Stimulated activated CD4-positive, alpha-beta T cell treated with anti-CD3 and anti-CD28 coated beads, Interleukin-1b, Interleukin-23, amount 100 ng/mL, for 4 hours (primary cell): ENCODE data around the gene ARHGAP15.
A peak's percentile ranks its signal among the peaks of the same experiment; 100 is the strongest.

Experiments used
- DNase-seq, 2 donors: peaks; one replicate each; pipeline ENCODE4 v3.0.0-alpha.2; 2020; ENCODE audit warnings: low read depth in 2 of 2

The ARHGAP15 gene

DNA sequence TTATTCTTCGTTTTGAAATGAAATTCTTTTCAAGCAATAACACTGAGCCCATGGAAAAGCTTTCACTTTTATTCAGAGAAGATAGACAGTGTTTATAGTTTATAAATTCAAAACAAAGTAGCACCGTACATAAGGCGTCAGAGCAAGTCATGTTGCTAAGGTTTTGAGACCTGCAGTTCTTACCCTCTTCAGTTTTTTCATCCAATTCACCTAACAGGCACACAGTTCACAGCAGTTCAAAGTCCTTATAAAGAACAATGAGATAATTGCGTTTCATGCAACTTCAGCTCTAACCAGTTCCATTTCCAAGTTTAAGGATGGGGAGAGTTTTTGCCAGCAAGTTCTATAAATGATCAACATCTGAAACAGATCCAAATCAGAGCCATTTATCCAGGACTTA is 96.7 kb downstream of the ARHGAP15 start:
- DNase-seq = no peak

DNA sequence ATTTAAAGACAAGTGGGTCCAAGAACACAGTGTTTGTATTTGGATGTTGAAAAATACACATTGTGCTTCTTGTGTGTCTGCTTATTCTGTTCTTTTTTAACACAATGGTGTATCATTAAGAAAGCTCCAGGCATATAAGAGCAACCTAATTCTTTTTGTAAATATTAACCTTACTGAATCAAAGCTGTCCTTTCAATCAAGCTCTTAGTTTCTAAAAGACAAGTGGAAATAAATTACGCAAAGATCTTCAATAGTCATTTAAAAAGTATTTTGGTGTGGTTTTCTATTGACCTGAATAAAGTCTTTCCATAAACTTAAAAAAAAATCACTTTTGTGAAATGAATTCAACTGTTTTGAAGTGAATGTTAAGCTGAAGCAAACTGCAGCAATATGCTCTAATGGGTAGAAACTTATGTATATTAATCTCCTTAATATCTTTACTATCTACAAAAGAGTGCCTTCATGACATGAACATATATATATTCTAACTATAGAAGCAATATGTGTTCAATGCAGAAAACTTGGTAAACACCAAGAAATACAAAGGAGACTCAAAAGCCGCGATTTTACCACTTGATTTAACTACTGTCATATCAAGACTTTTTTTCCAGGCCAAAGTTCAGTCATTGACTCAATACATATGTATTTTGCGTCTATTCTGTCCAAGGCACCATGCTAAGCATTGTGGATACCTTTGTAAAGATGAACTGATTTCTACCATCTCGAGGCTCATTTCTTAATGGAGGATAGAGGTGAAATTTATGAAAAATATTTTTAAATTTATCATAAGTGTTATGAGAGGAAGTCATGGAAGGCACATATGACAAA is 97.7 kb downstream of the ARHGAP15 start:
- no peak for DNase-seq

DNA sequence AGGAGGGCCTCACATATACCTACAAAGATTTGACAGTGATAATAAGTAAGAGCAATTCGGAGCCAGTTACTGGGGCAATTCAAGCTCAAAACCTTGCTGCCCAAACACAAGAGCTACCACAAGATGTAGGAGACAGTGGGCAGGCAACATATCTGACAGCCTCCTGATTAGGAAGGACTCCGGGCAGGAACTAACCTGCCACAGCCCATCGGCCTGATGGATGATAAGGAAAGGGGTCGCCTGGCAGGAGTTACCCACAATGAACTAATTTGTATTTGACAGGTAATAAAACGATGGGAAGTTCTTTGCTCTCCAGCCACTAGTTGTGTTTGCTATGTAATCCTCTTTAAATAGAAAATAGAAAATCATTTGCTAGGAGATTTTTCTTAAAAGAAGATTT is 100.2 kb downstream of the ARHGAP15 start:
- DNase-seq = no peak

DNA sequence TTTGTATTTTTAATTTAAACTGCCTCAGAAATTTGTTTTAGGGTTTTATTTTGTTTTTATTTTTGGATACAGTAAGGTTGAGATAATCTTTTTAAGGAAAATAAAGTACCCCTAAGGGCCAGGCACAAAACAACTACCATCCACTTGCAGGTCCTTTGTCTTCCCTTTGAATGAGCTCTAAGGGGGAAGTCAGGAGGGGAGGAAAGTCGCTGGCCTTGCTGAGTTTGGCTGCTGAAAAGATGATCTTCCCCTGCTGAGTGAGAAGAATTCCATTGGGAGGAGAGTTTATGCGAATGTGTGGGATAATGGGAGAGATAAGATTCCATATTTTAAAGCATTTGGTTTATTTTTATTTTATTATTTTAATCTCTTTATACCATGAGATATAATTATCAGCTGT is 100.7 kb downstream of the ARHGAP15 start:
- no peak for DNase-seq

DNA sequence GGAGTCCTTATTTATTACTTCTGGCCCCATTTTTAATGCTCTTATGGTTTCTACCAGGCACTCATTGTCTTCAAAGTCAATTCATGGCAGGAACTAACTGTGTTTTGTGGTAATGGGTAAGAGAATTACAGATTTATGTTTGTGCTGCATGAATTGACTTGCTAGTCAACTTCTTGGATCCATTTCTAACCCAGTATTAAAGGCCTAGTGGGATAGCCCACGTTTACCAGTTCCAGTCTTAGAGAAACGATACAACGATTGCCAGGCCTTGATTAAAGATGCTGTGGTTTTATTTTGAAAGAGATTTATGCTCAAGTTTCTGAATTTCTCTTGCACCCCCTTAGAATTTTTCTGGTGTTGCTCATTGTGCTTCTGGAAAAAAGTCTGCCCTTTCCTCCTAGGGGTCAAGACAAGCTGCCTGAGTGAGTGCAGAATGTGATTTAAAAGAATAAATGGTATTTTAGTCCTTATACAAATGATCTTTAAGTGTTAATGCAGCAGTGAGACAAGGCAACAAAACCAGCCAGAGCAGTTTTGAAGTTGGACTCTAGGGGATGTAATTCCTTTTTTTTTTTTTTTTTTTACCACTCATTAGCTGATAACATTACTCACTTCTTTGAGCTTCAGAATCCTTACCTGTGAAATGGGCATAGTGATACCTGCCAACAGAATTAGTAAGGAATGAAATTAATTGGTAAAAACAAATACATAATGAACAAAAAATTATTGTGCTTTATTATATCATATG is 101.5 kb downstream of the ARHGAP15 start:
- DNase-seq = no peak

DNA sequence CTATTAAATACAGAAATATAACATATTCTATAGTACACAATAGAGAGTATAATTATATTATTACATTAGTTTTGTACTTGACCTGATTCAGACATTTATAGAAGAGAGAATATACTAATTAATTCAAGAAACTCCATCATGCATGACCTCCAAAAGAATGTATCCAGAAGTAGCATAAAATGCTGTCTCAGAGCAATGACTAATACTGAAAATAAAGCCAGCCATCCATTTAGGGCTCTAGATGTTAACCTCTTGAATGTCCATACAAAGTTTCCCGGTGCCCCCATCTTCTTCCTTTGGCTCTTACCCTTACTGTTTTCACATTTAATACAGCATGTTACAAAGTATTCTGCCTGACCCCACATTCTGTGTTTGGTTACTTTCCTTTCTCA is 102.0 kb downstream of the ARHGAP15 start:
- DNase-seq = no peak

DNA sequence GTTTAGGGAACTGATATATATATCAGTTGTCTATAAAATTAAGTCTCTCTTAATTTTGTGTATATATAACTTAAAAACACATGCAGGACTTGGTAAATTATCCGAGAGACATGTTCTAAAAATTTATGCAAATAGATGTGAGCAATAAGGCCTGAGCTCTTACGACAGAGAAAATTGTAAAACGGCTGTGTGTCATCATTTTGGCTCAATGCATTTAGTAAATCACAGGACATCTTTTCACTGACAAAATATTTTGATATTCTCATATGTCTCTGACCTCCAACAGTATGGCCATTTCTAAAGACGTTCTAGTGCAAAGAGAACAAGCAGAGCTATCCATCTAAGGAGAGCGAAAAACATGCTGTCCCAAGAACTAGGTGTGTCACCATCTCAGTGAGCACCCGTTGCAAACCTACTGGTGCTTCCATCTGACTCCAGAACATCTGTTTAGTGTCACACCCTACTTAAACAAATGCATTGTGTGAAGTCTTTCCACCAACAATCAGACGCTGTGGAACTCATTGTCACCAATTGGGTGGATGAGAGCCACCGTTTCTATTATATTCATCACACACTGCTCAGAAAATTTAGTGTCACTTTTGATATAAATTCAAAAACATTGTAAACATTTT is 108.0 kb downstream of the ARHGAP15 start:
- DNase-seq = no peak

DNA sequence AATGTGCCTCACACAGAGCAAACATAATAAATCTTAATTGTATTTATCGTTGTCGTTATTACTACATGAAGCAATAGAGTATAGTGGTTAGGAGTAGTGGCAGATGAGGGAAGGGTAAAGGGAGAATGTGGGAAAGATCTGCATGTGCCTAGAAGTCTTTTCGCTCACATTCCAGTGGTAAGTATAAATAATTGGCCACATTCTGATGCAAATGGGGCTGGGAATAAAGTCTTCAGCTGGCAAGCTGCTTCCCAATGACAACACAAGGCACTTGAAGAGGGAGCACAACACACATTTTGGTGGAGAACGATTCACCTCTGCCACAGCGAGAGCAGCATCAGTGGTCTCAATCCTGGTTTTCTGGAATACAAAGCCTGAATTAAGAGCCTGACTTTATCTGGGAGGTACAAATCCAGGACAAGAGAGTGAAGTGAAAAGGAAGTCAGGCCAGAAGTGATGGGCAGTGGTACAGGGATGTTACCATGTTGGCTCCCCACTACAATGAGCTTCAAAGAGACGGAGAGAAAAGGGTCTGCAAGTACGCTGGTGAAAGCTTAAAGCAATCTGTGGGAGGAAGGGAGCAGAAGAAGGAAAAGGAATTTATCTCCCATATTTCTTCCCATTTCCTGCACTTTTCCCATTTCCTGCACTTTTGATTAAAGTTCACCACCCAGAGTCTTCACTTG is 112.3 kb downstream of the ARHGAP15 start:
- DNase-seq = no peak

DNA sequence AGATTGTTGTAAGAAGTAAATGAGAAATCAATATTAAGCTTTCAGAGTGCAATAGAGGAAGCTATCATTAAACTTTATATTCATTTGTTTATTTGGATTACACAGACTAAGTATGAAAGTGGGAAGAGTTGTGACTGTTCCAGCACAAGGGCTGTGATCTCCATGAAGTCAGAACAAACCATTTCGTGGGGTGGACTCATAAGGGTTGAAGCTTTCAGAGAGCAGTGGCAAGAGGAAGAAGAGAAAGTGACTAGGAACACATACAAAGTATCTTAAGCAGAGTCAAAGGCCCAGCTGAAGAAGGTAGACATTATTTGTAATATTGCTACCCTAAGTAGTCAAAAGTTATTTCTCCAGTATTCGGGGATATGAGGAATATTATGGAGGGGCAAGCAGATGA is 117.0 kb downstream of the ARHGAP15 start:
- DNase-seq = no peak

DNA sequence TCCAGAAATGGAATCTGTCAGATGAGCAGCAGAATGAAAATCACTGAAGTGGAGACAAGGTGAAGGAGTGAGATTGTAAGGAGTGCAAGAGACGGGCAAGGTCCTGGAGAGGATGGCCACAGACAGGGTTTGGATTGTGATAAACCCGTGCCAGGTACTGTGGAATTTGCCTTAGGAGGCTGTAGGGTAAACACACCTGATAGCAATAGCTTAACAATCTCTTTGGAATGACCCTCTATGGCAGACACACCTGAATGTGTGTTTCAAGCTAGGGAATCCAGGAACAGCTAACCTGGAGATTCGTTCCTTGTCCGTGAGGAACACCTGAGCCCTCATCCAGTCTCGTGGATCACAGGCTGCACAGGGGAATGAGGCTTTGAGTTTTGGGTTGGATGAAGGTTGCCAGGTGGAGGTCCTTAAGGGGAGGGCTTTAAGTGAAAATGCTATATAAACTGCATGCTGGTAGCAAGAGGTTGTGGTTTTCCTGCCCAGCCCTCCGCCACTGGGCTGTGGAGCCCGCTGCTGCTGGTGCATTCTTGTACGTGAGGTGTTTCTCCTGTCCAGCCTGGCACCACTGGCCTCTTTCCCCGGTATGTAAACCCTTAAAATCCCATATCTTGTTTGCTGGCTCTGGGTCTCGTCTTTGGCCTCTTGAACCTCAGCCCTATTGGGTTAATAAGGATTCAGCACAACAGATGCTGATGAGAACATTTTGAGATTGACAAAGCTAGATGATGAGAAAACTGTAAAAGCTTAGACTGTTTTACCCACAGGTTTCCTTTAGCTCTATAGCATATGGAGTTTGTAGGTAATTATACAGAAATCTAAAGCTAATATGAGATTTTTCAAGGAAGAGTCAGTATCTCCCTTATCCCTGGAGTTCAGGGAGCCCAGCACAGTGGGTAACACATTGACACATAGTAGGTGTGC is 117.9 kb downstream of the ARHGAP15 start:
- DNase-seq = no peak

DNA sequence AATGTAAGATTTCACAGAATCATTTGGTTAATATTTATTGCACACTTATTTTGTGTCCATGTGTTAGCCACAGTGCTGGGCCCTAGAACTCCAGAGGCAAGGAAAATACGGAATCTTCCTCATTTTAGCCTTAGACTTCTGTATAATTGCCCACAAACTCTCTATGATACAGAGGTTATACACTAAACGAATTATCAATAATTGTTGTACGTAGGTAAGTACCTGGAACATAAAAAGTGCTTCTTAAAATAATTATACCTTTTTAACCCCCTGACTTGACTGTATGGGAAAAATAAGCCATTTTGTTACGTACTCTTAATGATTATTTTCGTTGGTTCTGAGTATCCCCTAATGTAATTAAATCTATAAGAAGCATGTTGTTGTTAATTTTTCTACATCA is 119.4 kb downstream of the ARHGAP15 start:
- no peak for DNase-seq

DNA sequence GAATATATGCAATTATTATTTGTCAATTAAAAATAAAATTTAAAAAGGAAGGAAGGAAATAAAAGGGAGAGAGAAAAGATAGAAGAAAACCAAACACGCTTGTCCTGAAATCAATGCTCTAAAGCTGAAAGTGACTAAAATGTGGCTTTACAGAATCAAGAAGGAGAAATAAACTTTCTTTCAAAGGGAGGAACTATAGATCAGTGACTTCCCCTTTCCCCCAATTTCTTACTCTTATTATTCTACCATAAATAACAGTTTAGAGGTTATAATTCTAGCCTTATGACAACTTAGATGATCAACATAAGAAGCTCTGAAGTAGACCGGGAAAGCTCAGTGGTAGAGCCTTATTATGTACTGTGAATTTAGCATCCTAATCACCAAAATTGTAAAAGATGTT is 122.5 kb downstream of the ARHGAP15 start:
- no peak for DNase-seq

DNA sequence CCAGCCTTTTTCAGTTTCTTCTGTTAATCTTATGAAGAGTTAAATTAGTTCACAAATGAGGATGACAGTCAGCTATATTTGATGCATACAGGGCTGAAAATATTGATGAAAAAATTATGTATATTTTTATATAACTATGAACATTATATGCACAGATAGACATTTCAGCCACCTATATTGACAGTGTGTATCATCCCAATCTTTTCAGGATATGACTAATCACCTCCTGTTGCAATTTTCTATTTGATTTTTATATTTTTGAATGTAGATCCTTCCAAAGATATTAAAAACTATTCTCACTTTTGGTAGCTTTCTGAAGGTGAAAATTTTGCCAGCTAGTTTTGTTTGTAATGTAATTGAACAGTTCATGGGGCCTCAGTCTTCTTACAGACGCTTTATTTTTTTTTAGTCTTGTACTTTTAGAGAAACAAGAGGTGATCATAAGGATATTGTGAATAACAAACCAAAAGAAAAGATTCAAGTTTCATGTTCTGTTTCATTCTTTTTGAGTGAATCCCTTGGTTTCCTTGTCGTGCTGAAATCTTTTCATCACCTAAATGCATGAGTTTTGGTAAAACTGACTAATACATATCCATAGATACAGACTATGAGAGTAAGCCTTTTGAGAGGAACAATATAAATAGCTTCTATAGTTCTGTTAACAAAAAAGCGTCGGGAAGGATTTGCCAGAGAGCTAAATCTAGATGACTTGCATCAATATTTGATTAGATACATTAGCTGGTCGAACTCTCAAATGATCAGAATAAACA is 123.1 kb downstream of the ARHGAP15 start:
- no peak for DNase-seq

DNA sequence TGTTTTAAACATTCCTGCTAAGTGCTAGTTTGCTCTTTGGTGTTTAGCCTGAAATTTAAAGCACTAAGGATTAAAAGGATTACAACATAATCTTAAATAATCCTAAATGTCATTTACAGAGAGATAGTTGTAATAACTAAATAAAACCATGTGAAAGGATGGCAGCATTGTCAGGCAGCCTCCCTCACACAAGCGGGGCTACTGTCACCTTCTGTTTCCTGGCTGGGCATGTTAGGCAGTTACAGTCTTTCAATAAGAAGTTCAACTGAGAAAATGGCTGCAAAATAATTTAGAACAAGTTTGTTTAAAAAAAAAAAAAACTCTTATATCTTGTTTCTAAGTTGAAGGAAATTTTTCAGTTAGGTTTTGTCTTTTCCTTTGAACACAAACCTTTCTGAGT is 124.9 kb downstream of the ARHGAP15 start:
- DNase-seq = no peak

DNA sequence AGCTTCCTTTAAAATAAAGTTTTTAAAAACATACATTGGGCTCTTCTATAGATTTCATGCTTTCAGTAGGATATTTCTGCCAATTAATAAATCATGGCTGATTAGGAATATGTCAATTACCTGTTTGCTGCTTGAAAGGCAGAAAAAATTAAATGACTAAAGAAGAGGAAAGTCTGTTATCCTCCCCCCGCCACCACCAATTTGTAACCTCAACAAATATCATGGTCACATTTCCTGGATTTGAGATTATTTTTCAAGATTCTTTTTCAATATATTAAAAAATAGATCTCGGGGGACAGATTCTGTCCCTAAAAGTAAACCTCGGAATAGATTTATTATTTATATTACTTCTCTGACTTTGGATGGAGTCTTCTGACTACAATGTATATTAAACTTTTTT is 125.9 kb downstream of the ARHGAP15 start:
- DNase-seq = no peak

DNA sequence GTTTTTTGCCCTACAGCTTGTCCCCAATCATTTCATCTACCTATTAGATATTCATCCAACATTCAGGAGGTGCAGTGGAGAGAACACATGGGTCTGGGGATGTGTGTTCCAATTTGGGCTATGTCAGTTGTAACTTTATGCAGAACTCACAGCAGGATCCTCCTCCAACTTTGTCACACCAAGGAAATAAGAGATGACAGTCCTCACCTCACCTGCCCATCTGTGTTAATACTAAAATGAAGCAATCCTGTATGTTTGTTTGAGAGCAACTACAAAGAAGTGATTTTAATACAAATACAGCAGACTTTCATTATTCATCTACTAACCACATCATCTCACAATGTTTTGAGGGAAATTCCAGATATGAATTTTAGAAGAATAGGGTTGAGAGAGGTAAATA is 126.7 kb downstream of the ARHGAP15 start:
- no peak for DNase-seq

DNA sequence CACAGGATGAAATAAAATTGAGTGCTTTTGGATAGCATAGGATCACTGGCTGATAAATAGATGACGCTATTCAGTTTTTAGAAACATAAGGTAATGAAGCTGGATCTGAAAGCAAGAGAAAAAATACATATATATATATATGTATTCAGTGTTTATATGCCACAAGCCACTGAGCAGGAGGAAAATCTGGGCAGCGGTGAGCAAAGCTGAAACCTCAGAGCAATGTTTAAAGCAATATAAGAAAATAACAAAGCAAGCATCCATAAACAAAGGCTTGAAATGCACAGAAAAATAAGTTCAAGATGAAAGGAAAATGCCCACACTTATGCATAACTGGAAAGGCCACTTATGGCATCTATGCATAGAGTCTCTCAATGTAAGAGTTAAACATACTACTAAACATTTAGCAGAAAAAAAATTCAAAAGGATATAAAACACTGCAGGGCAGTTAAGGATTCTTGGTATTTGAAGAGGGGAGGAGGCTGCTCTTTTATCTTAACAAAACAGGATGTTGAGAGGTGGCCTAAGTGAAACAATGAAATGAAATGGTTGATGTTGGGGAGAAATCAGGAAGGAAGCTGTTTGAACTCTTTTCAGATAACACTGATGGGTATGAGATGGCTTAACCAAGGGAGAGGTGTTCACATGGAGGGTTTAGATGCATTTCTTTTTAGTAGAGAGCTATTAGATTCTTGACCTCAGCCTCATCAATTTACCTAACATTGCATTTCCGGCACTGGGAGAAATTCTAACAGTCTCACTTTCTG is 129.1 kb downstream of the ARHGAP15 start:
- no peak for DNase-seq

DNA sequence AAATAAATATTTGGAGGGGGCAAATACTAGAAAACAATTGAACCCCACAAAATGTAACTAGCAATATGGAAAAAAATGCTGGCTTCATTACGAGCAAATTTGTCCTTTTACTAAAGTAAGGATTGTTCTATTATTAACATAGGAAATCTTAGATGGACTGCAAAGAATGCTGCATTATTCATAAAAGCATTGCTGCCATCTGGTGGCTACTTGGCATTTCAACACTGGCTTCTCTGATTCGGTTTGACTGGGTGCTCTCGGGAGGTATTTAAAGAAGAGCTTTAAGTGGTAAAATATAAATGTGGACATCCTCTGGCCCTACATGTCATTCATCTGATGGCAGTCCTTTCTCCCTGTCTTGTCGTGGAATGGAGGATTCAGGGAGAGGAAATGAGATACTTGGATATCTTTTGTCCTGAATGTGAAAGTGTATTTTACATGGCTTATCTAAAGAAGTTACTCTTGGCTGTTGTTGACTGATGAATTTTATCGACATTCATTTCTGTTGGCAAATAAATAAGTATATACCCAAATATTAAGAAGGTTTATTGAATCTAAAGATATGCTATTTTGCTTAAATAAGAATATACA is 130.2 kb downstream of the ARHGAP15 start:
- DNase-seq = peak; percentile 44 to 63

DNA sequence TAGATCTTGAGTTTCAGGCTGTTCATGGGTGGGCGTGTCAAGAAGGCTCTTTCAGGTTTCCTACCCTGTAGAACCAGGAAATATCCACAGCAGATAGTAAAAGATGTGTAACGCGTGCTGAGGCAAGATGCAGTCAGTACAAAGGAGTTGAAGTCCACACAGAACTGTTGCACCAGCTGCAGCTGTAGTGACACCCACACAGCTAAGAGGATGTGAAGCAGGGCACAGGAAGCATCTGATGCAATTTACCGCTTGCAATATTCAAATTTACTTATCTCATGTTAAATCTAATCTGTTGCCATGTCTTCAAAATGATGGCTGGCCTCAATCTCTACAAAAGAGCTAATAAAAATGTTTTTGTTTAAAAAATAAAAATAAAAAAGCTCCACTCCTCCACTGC is 132.8 kb downstream of the ARHGAP15 start:
- DNase-seq = no peak
